Endodermal cell (in vitro differentiated cells): ENCODE data around the gene ACADS. TPM values are rescaled to one million over a fixed set of nuclear protein-coding genes. Genes with fewer than 3 reads are reported as not detected.
"Not testable (repeated sequence)": the region's sequence is repeated elsewhere in the genome, so short reads cannot be mapped to it uniquely, and the experiment has no call there.

ENCODE experiments used
- DNase-seq: peaks from one replicate; pipeline ENCODE4 v3.0.0-alpha.2; 2017
- H3K27ac ChIP-seq: 2 replicates; pipeline ENCODE4 v1.5.1; 2013; ENCODE audit warnings: mild to moderate bottlenecking, low read depth, low read length, moderate library complexity
- H3K27me3 ChIP-seq: 2 replicates; pipeline ENCODE4 v1.6.1; 2013; ENCODE audit warnings: mild to moderate bottlenecking, low read length, moderate library complexity; ENCODE audit not compliant: insufficient read depth, control insufficient read depth, poor library complexity, severe bottlenecking
- H3K36me3 ChIP-seq: 2 replicates; pipeline ENCODE4 v1.7.0; 2013; ENCODE audit warnings: mild to moderate bottlenecking, low read length, moderate library complexity; ENCODE audit not compliant: control insufficient read depth, insufficient read depth
- H3K4me1 ChIP-seq: one replicate; pipeline ENCODE4 v1.7.0; 2013; ENCODE audit warnings: low read length; ENCODE audit not compliant: control insufficient read depth, insufficient read depth
- H3K4me3 ChIP-seq: 2 replicates; pipeline ENCODE4 v1.5.1; 2013; ENCODE audit warnings: mild to moderate bottlenecking, low read length, moderate library complexity
- H3K9ac ChIP-seq: 2 replicates; pipeline ENCODE4 v1.6.1; 2013; ENCODE audit warnings: mild to moderate bottlenecking, low read length, moderate library complexity; ENCODE audit not compliant: poor library complexity, severe bottlenecking; ENCODE audit errors: extremely low read depth
- H3K9me3 ChIP-seq: 2 replicates; pipeline ENCODE4 v1.6.1; 2013; ENCODE audit warnings: mild to moderate bottlenecking, low read length, moderate library complexity; ENCODE audit not compliant: control insufficient read depth
- H3K27ac Mint-ChIP-seq: 2 replicates; pipeline ENCODE4 v1.8.0; 2020; ENCODE audit warnings: mixed read lengths
- H3K27me3 Mint-ChIP-seq: 2 replicates; pipeline ENCODE4 v1.8.0; 2021; ENCODE audit warnings: mild to moderate bottlenecking, mixed read lengths; ENCODE audit not compliant: insufficient read depth
- H3K36me3 Mint-ChIP-seq: 2 replicates; pipeline ENCODE4 v1.8.0; 2020; ENCODE audit warnings: low read depth, mixed read lengths
- H3K4me1 Mint-ChIP-seq: 2 replicates; pipeline ENCODE4 v1.8.0; 2020; ENCODE audit warnings: mixed read lengths
- H3K4me3 Mint-ChIP-seq: 2 replicates; pipeline ENCODE4 v1.8.0; 2020; ENCODE audit warnings: mild to moderate bottlenecking, moderate library complexity, mixed read lengths
- H3K9me3 Mint-ChIP-seq: 2 replicates; pipeline ENCODE4 v1.8.0; 2020; ENCODE audit warnings: mild to moderate bottlenecking, mixed read lengths
- WGBS, 2 experiments: methylation state at CpG; one replicate each; pipeline versions ENCODE4 v1.1.5 to v1.1.7; 2013; ENCODE audit warnings: missing lambda C conversion rate in 2 of 2, mixed read lengths in 1 of 2; ENCODE audit not compliant: insufficient coverage in 1 of 2, insufficient read length in 1 of 2; 5-methylcytosine and 5-hydroxymethylcytosine counted together
- total RNA-seq, 2 donors: library from RNA; stranded (reverse); fragmentation: NEBNext Ultra II Directional in 1 of 2; extraction: Animal tissue kit (Norgen Biotek cat#: 25700) in 1 of 2; gene quantifications; 2 replicates in 1 of 2; 3 replicates in 1 of 2; pipeline ENCODE4 v1.2.1, GENCODE V29; 2021
- TF ChIP-seq, protein P1 (sequence below): fragments of 200-600 bp; sonication (generic); conservative IDR thresholded peaks from 2 replicates; pipeline ENCODE4 v1.5.0; 2021; ENCODE audit warnings: antibody characterized with exemption, mild to moderate bottlenecking

ACADS gene
- total RNA-seq, 2 donors from 2014 or later = 8.0 to 9.2 TPM

GRCh38 chr12:120725151-120725658, 421 bp upstream of the ACADS start:
- peak overlapping the region; percentile 68 for H3K4me3 Mint-ChIP-seq
- DNase-seq = no peak
- no peaks in the 10 kb centered on the region for H3K27me3 ChIP-seq
- TF ChIP-seq, protein P1, sequence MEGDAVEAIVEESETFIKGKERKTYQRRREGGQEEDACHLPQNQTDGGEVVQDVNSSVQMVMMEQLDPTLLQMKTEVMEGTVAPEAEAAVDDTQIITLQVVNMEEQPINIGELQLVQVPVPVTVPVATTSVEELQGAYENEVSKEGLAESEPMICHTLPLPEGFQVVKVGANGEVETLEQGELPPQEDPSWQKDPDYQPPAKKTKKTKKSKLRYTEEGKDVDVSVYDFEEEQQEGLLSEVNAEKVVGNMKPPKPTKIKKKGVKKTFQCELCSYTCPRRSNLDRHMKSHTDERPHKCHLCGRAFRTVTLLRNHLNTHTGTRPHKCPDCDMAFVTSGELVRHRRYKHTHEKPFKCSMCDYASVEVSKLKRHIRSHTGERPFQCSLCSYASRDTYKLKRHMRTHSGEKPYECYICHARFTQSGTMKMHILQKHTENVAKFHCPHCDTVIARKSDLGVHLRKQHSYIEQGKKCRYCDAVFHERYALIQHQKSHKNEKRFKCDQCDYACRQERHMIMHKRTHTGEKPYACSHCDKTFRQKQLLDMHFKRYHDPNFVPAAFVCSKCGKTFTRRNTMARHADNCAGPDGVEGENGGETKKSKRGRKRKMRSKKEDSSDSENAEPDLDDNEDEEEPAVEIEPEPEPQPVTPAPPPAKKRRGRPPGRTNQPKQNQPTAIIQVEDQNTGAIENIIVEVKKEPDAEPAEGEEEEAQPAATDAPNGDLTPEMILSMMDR = no peak
- H3K9ac ChIP-seq = no peak overlapping the region
- peaks cover 15% of the 10 kb centered on the region for H3K4me1 Mint-ChIP-seq
- no peak overlapping the region for H3K27ac ChIP-seq
- peak overlapping the region; percentile 16 for H3K27ac Mint-ChIP-seq
- no peaks in the 10 kb centered on the region for H3K9me3 ChIP-seq
- peaks cover 45% of the 10 kb centered on the region for H3K36me3 ChIP-seq
- WGBS, 2 experiments = 44 to 47% methylated on average over 12 to 14 of the region's 14 CpGs
- H3K4me1 ChIP-seq = no peaks in the 10 kb centered on the region
- H3K9me3 Mint-ChIP-seq = no peaks in the 10 kb centered on the region
- H3K4me3 ChIP-seq = peak overlapping the region; percentile 86
- peaks cover 55% of the 10 kb centered on the region for H3K36me3 Mint-ChIP-seq
- H3K27me3 Mint-ChIP-seq = peaks cover 3% of the 10 kb centered on the region

DNA sequence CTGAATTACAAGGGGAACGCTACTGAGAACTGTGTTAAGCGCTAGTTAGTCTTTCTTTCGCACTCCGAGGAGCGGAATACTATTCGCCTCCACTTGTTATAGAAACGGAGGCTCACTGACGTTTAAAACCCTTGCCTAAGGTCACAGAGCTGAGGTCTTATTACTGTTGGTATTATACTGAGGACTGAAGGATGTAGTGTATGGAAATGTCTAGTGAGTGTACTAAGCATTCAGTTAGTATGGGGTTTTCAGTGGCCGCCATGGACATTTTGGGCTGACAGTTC, 826 bp downstream of the ACADS start:
- DNase-seq = no peak
- Histone ChIP-seq H3K9ac (no peak overlapping the region), H3K27me3 (no peaks in the 10 kb centered on the region), H3K4me1 (no peaks in the 10 kb centered on the region), H3K4me3 (peak overlapping the region; percentile 86), H3K27ac (no peak overlapping the region), H3K9me3 (no peaks in the 10 kb centered on the region), H3K36me3 (peaks cover 32% of the 10 kb centered on the region)
- Mint-ChIP-seq H3K9me3 (no peaks in the 10 kb centered on the region), H3K4me1 (peaks cover 15% of the 10 kb centered on the region), H3K27ac (no peak overlapping the region), H3K4me3 (peak overlapping the region; percentile 68), H3K36me3 (peaks cover 50% of the 10 kb centered on the region), H3K27me3 (peaks cover 3% of the 10 kb centered on the region)
- WGBS, 2 experiments = 93 to 94% methylated on average over 8 to 9 of the region's 9 CpGs
- TF ChIP-seq, protein P1 = no peak

DNA sequence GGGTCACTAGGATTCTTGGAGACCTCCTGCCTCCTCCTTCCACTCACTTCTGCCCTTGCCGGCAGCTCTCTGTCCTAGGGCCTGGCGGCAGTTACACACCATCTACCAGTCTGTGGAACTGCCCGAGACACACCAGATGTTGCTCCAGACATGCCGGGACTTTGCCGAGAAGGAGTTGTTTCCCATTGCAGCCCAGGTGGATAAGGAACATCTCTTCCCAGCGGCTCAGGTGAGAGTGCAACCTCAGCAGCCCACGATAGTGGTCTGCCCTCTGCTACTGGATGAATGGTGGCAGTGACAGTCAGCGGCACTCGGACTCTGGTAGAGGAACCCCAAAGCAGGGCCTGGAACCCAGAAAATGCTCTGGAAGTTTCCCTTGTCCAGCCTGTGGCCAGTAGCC, 1.3 kb downstream of the ACADS start:
- H3K27me3 Mint-ChIP-seq = peaks cover 3% of the 10 kb centered on the region
- Histone ChIP-seq H3K4me3 (no peak overlapping the region), H3K27me3 (no peaks in the 10 kb centered on the region), H3K36me3 (peaks cover 27% of the 10 kb centered on the region), H3K9ac (no peak overlapping the region), H3K9me3 (no peaks in the 10 kb centered on the region), H3K4me1 (no peaks in the 10 kb centered on the region), H3K27ac (no peak overlapping the region)
- H3K27ac Mint-ChIP-seq = no peak overlapping the region
- no peak overlapping the region for H3K4me3 Mint-ChIP-seq
- peaks cover 15% of the 10 kb centered on the region for H3K4me1 Mint-ChIP-seq
- TF ChIP-seq, protein P1 = no peak
- 93 to 94% methylated on average over 6 to 9 of the region's 9 CpGs for WGBS, 2 experiments
- H3K9me3 Mint-ChIP-seq = peaks cover 3% of the 10 kb centered on the region
- H3K36me3 Mint-ChIP-seq = peaks cover 47% of the 10 kb centered on the region
- no peak for DNase-seq

GRCh38 chr12:120732198-120732597, 6.6 kb downstream of the ACADS start:
- not testable (repeated sequence) for H3K27ac ChIP-seq, H3K9me3 ChIP-seq, H3K36me3 ChIP-seq, H3K4me3 Mint-ChIP-seq, H3K4me3 ChIP-seq, H3K4me1 Mint-ChIP-seq, H3K4me1 ChIP-seq, H3K27me3 Mint-ChIP-seq, H3K27me3 ChIP-seq, DNase-seq, H3K9ac ChIP-seq, H3K27ac Mint-ChIP-seq
- Mint-ChIP-seq H3K9me3 (peaks cover 24% of the 10 kb centered on the region), H3K36me3 (peaks cover 39% of the 10 kb centered on the region)
- WGBS, 2 experiments = 74 to 97% methylated on average over 7 to 31 of the region's 35 CpGs
